ENCODE measurements around the gene CLEC4D. TPM values are rescaled to one million over a fixed set of nuclear protein-coding genes. Genes with fewer than 3 reads are reported as not detected.
A peak's percentile ranks its signal among the peaks of the same experiment; 100 is the strongest.
"Not testable (repeated sequence)": the region's sequence is repeated elsewhere in the genome, so short reads cannot be mapped to it uniquely, and the experiment has no call there.

CLEC4D gene
- total RNA-seq, 1 donor: not detected

GRCh38 chr12:8517971-8518370 is 4.7 kb downstream of the CLEC4D start:
- H3K4me2 ChIP-seq (ENCODE audit: insufficient read depth, low read length): no peak overlapping the region
- no peak overlapping the region for H3K4me3 ChIP-seq (ENCODE audit: insufficient read depth, low read length)
- H3K36me3 ChIP-seq (ENCODE audit: insufficient read depth, low read length): no peaks in the 10 kb centered on the region
- no peak for TF ChIP-seq CTCF (IDR thresholded peaks at IDR 0.05; ENCODE audit: extremely low read depth, low read depth, low read length)
- no peak overlapping the region for H2AFZ ChIP-seq (ENCODE audit: low read length)
- H4K20me1 ChIP-seq (ENCODE audit: insufficient read depth, low read length): no peaks in the 10 kb centered on the region
- H3K79me2 ChIP-seq (ENCODE audit: insufficient read depth, low read length): no peaks in the 10 kb centered on the region
- H3K27me3 ChIP-seq (ENCODE audit: insufficient read depth, low read length): no peaks in the 10 kb centered on the region
- H3K27ac ChIP-seq (ENCODE audit: low read depth, low read length): no peak overlapping the region
- no peaks in the 10 kb centered on the region for H3K9me3 ChIP-seq (ENCODE audit: low read depth, low read length)
- no peak for DNase-seq (ENCODE audit: insufficient read length, low spot score, missing footprints)
- no peaks in the 10 kb centered on the region for H3K4me1 ChIP-seq (ENCODE audit: insufficient read depth, low read length)

- H3K4me2 ChIP-seq (ENCODE audit: insufficient read depth, low read length): no peak overlapping the region
- no peaks in the 10 kb centered on the region for H3K9me3 ChIP-seq (ENCODE audit: low read depth, low read length)
- DNase-seq (ENCODE audit: insufficient read length, low spot score, missing footprints): no peak
- no peaks in the 10 kb centered on the region for H3K4me1 ChIP-seq (ENCODE audit: insufficient read depth, low read length)
- H3K27ac ChIP-seq (ENCODE audit: low read depth, low read length): no peak overlapping the region
- no peak overlapping the region for H2AFZ ChIP-seq (ENCODE audit: low read length)
- H3K27me3 ChIP-seq (ENCODE audit: insufficient read depth, low read length): no peaks in the 10 kb centered on the region
- no peaks in the 10 kb centered on the region for H4K20me1 ChIP-seq (ENCODE audit: insufficient read depth, low read length)
- H3K79me2 ChIP-seq (ENCODE audit: insufficient read depth, low read length): no peaks in the 10 kb centered on the region
- TF ChIP-seq CTCF (IDR thresholded peaks at IDR 0.05; ENCODE audit: extremely low read depth, low read depth, low read length): no peak
- H3K36me3 ChIP-seq (ENCODE audit: insufficient read depth, low read length): no peaks in the 10 kb centered on the region
- H3K4me3 ChIP-seq (ENCODE audit: insufficient read depth, low read length): no peak overlapping the region
Observed at GRCh38 chr12:8519171-8519570, 5.9 kb downstream of the CLEC4D start.

- no peaks in the 10 kb centered on the region for H3K9me3 ChIP-seq (ENCODE audit: low read depth, low read length)
- no peaks in the 10 kb centered on the region for H3K79me2 ChIP-seq (ENCODE audit: insufficient read depth, low read length)
- H4K20me1 ChIP-seq (ENCODE audit: insufficient read depth, low read length): no peaks in the 10 kb centered on the region
- no peak overlapping the region for H2AFZ ChIP-seq (ENCODE audit: low read length)
- TF ChIP-seq CTCF (IDR thresholded peaks at IDR 0.05; ENCODE audit: extremely low read depth, low read depth, low read length): no peak
- no peak overlapping the region for H3K27ac ChIP-seq (ENCODE audit: low read depth, low read length)
- no peaks in the 10 kb centered on the region for H3K4me1 ChIP-seq (ENCODE audit: insufficient read depth, low read length)
- H3K4me3 ChIP-seq (ENCODE audit: insufficient read depth, low read length): no peak overlapping the region
- no peak for DNase-seq (ENCODE audit: insufficient read length, low spot score, missing footprints)
- no peaks in the 10 kb centered on the region for H3K36me3 ChIP-seq (ENCODE audit: insufficient read depth, low read length)
- H3K27me3 ChIP-seq (ENCODE audit: insufficient read depth, low read length): no peaks in the 10 kb centered on the region
- no peak overlapping the region for H3K4me2 ChIP-seq (ENCODE audit: insufficient read depth, low read length)
Observed at GRCh38 chr12:8527250-8528130, 14.2 kb downstream of the CLEC4D start.

- Histone ChIP-seq H3K27ac (ENCODE audit: low read depth, low read length) (no peak overlapping the region), H3K36me3 (ENCODE audit: insufficient read depth, low read length) (no peaks in the 10 kb centered on the region), H3K4me1 (ENCODE audit: insufficient read depth, low read length) (no peaks in the 10 kb centered on the region), H3K4me2 (ENCODE audit: insufficient read depth, low read length) (no peak overlapping the region), H3K27me3 (ENCODE audit: insufficient read depth, low read length) (no peaks in the 10 kb centered on the region), H4K20me1 (ENCODE audit: insufficient read depth, low read length) (no peaks in the 10 kb centered on the region), H3K4me3 (ENCODE audit: insufficient read depth, low read length) (no peak overlapping the region), H3K9me3 (ENCODE audit: low read depth, low read length) (no peaks in the 10 kb centered on the region), H2AFZ (ENCODE audit: low read length) (no peak overlapping the region), H3K79me2 (ENCODE audit: insufficient read depth, low read length) (no peaks in the 10 kb centered on the region)
- TF ChIP-seq CTCF (IDR thresholded peaks at IDR 0.05; ENCODE audit: extremely low read depth, low read depth, low read length): no peak
- peak; percentile 60 for DNase-seq (ENCODE audit: insufficient read length, low spot score, missing footprints)
Observed at GRCh38 chr12:8532045-8532444, 18.7 kb downstream of the CLEC4D start.

GRCh38 chr12:8537820-8538219 is 24.5 kb downstream of the CLEC4D start:
- H3K79me2 ChIP-seq (ENCODE audit: insufficient read depth, low read length); DNase-seq (ENCODE audit: insufficient read length, low spot score, missing footprints); H3K4me3 ChIP-seq (ENCODE audit: insufficient read depth, low read length); H2AFZ ChIP-seq (ENCODE audit: low read length); H3K4me2 ChIP-seq (ENCODE audit: insufficient read depth, low read length); H3K9me3 ChIP-seq (ENCODE audit: low read depth, low read length); H3K4me1 ChIP-seq (ENCODE audit: insufficient read depth, low read length); H3K27ac ChIP-seq (ENCODE audit: low read depth, low read length); H3K27me3 ChIP-seq (ENCODE audit: insufficient read depth, low read length); H4K20me1 ChIP-seq (ENCODE audit: insufficient read depth, low read length); H3K36me3 ChIP-seq (ENCODE audit: insufficient read depth, low read length): not testable (repeated sequence)

GRCh38 chr12:8540831-8541230 is 27.5 kb downstream of the CLEC4D start, which contains the start of gene CLEC4E:
Gene CLEC4E, minus strand, starts transcription at chr12:8540905. Its CDS starts 108 bp downstream, at chr12:8540797.
- H3K36me3 ChIP-seq (ENCODE audit: insufficient read depth, low read length); H2AFZ ChIP-seq (ENCODE audit: low read length); H3K4me2 ChIP-seq (ENCODE audit: insufficient read depth, low read length); H3K4me3 ChIP-seq (ENCODE audit: insufficient read depth, low read length); H3K4me1 ChIP-seq (ENCODE audit: insufficient read depth, low read length); DNase-seq (ENCODE audit: insufficient read length, low spot score, missing footprints); H3K27ac ChIP-seq (ENCODE audit: low read depth, low read length); H3K9me3 ChIP-seq (ENCODE audit: low read depth, low read length); H4K20me1 ChIP-seq (ENCODE audit: insufficient read depth, low read length); H3K79me2 ChIP-seq (ENCODE audit: insufficient read depth, low read length); H3K27me3 ChIP-seq (ENCODE audit: insufficient read depth, low read length): not testable (repeated sequence)
